Measurements from ENCODE around the gene RPS4Y1. TPM values are rescaled to one million over a fixed set of nuclear protein-coding genes. Genes with fewer than 3 reads are reported as not detected.

RPS4Y1 gene
- total RNA-seq, 6 experiments from 2014 or later = 88.1 TPM; not detected in 5

DNA sequence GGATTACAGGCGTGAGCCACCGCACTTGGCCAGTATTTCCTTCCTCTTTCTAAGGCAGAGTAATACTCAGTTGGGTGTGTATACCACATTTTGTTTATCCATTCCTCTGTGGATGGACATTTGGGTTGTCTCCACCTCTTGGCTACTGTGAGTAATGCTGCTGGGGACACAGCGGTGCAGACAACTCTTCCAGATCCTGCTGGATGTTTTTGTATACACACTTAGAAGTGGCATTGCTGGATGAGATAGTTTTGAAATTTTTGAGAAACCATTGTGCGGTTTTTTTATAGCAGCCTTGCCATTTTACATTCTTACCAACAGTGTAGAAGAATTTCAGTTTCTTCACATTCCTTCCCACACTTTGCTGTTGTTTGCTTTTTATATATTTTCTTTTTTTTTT is 16.3 kb downstream of the RPS4Y1 start:
- Histone ChIP-seq H3K27ac (no peak overlapping the region), H3K9me3 (no peaks in the 10 kb centered on the region), H3K36me3 (no peaks in the 10 kb centered on the region), H3K27me3 (no peaks in the 10 kb centered on the region), H3K4me3 (no peak overlapping the region), H3K4me1 (no peaks in the 10 kb centered on the region)
- TF ChIP-seq, protein P1, sequence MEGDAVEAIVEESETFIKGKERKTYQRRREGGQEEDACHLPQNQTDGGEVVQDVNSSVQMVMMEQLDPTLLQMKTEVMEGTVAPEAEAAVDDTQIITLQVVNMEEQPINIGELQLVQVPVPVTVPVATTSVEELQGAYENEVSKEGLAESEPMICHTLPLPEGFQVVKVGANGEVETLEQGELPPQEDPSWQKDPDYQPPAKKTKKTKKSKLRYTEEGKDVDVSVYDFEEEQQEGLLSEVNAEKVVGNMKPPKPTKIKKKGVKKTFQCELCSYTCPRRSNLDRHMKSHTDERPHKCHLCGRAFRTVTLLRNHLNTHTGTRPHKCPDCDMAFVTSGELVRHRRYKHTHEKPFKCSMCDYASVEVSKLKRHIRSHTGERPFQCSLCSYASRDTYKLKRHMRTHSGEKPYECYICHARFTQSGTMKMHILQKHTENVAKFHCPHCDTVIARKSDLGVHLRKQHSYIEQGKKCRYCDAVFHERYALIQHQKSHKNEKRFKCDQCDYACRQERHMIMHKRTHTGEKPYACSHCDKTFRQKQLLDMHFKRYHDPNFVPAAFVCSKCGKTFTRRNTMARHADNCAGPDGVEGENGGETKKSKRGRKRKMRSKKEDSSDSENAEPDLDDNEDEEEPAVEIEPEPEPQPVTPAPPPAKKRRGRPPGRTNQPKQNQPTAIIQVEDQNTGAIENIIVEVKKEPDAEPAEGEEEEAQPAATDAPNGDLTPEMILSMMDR (IDR thresholded peaks at IDR 0.05) = no peak
- no peak for TF ChIP-seq POLR2A (IDR thresholded peaks at IDR 0.05)
- no peak for ATAC-seq
- intact Hi-C loops (cut with DNase I) = no loop called here
- WGBS (ENCODE audit: insufficient coverage, low coverage, low lambda C conversion rate, missing lambda C conversion rate) = no CpG with 5 or more reads among the region's 4 CpGs
- DNase-seq = no peak

DNA sequence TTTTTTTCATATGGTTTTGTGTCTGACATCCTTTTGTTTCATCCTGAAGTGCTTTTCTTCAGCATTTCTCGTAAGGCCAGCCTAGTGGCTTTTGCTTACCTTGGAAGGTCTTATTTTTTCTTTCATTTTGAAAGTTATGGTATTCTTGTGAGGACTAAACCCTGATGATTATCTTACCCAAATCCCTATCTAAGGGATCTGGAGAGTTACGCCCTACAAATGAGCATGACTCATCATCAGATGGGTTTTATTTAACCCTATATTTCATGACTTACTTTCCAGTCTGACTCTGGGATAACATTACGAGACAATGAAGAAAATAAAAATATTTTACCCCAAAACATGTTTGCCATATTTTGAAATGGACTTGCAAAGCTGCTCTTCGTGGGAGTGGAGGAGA is 18.4 kb downstream of the RPS4Y1 start:
- H3K27ac ChIP-seq = no peak overlapping the region
- H3K4me3 ChIP-seq = no peak overlapping the region
- ATAC-seq (no peak), DNase-seq (no peak)
- no peaks in the 10 kb centered on the region for H3K9me3 ChIP-seq
- WGBS (ENCODE audit: insufficient coverage, low coverage, low lambda C conversion rate, missing lambda C conversion rate) = no CpG with 5 or more reads among the region's 4 CpGs
- no peaks in the 10 kb centered on the region for H3K27me3 ChIP-seq
- TF ChIP-seq, protein P1 (IDR thresholded peaks at IDR 0.05) = no peak
- no peak for TF ChIP-seq POLR2A (IDR thresholded peaks at IDR 0.05)
- no peaks in the 10 kb centered on the region for H3K36me3 ChIP-seq
- intact Hi-C loops (cut with DNase I) = no loop called here
- no peaks in the 10 kb centered on the region for H3K4me1 ChIP-seq

DNA sequence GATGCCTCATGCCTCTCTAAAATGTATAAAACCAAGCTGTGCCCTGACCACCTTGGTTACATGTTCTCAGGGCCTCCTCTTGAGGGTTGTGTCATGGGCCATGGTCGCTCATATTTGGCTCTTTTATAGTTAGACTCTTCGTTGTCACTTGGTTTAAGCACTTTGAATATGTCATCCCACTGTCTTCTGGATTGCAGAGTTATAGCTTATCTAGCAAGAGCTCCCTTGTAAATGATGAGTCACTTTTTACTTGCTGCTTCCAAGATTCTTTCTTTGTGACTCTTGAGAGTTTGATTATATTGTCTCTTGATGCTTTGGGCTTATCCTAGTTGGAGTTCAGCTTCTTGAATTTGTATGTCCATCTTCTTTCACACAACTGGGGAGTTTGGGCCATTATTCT is 19.1 kb downstream of the RPS4Y1 start:
- H3K4me1 ChIP-seq = no peaks in the 10 kb centered on the region
- H3K27ac ChIP-seq = no peak overlapping the region
- no peaks in the 10 kb centered on the region for H3K27me3 ChIP-seq
- TF ChIP-seq, protein P1 (IDR thresholded peaks at IDR 0.05) = no peak
- no peak for TF ChIP-seq POLR2A (IDR thresholded peaks at IDR 0.05)
- H3K4me3 ChIP-seq = no peak overlapping the region
- H3K9me3 ChIP-seq = no peaks in the 10 kb centered on the region
- no CpG with 5 or more reads among the region's 2 CpGs for WGBS (ENCODE audit: insufficient coverage, low coverage, low lambda C conversion rate, missing lambda C conversion rate)
- H3K36me3 ChIP-seq = no peaks in the 10 kb centered on the region
- DNase-seq (no peak), ATAC-seq (no peak)
- intact Hi-C loops (cut with DNase I) = no loop called here

DNA sequence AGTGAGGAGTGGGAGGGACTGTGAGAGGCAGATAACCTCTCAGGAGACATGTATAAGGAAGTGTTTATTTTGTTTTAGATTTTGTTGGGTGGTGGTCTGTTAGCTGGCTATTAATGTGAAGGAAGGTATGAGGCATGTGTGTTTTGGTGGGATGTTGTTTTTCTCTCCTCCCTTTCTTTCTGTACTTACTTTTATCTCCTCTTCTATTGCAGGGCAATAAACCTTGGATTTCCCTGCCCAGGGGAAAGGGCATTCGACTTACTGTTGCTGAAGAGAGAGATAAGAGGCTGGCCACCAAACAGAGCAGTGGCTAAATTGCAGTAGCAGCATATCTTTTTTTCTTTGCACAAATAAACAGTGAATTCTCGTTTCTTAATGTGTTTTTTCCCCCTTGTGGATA is 25.2 kb downstream of the RPS4Y1 start:
- TF ChIP-seq, protein P1 (IDR thresholded peaks at IDR 0.05) = no peak
- no peak for TF ChIP-seq POLR2A (IDR thresholded peaks at IDR 0.05)
- no peaks in the 10 kb centered on the region for H3K36me3 ChIP-seq
- no peaks in the 10 kb centered on the region for H3K9me3 ChIP-seq
- no peaks in the 10 kb centered on the region for H3K4me1 ChIP-seq
- H3K4me3 ChIP-seq = no peak overlapping the region
- intact Hi-C loops (cut with DNase I) = no loop called here
- DNase-seq = no peak
- no CpG with 5 or more reads among the region's 2 CpGs for WGBS (ENCODE audit: insufficient coverage, low coverage, low lambda C conversion rate, missing lambda C conversion rate)
- no peak for ATAC-seq
- H3K27me3 ChIP-seq = no peaks in the 10 kb centered on the region
- no peak overlapping the region for H3K27ac ChIP-seq

DNA sequence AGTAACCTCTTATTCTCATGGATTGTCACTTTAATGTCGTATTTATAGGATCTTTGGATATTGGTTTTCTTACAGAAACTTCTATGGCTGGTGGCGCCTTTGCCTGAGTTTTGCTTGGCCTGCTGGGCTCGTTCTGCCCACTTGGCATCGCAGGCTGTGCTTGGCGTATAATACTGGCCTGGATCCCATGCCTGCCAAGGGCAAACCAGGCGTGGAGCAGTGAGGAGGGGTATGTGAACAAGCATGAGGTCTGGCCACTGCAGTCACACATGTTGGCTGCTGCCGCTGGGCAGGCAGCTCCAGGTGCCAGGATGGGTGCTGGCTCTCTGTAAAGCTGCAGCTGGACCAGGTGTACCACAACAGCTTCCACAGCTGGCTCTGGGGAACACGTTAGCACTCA is 26.1 kb downstream of the RPS4Y1 start:
- ATAC-seq (no peak), DNase-seq (no peak)
- H3K4me1 ChIP-seq = no peaks in the 10 kb centered on the region
- no peak for TF ChIP-seq POLR2A (IDR thresholded peaks at IDR 0.05)
- TF ChIP-seq, protein P1 (IDR thresholded peaks at IDR 0.05) = no peak
- H3K36me3 ChIP-seq = no peaks in the 10 kb centered on the region
- no CpG with 5 or more reads among the region's 8 CpGs for WGBS (ENCODE audit: insufficient coverage, low coverage, low lambda C conversion rate, missing lambda C conversion rate)
- no peaks in the 10 kb centered on the region for H3K9me3 ChIP-seq
- no peaks in the 10 kb centered on the region for H3K27me3 ChIP-seq
- no peak overlapping the region for H3K27ac ChIP-seq
- intact Hi-C loops (cut with DNase I) = no loop called here
- H3K4me3 ChIP-seq = no peak overlapping the region
